Stimulated activated CD4-positive, alpha-beta T cell treated with anti-CD3 and anti-CD28 coated beads, Interleukin-4, amount 100 ng/mL, for 48 hours (primary cell): ENCODE measurements around the gene CHAF1B.

Experiments
- DNase-seq, 2 donors: peaks; one replicate each; pipeline ENCODE4 v3.0.0-alpha.2; 2020; ENCODE audit warnings: low read depth in 2 of 2

Gene CHAF1B

GRCh38 chr21:36427502-36427901, 42.3 kb downstream of the CHAF1B start:
- DNase-seq = no peak

- DNase-seq = no peak
These were observed 43.7 kb downstream of the CHAF1B start for GRCh38 chr21:36428761-36429432.

GRCh38 chr21:36429947-36430546, 44.9 kb downstream of the CHAF1B start:
- DNase-seq = peak; percentile 62 to 77

GRCh38 chr21:36430841-36431240, 45.6 kb downstream of the CHAF1B start:
- no peak for DNase-seq

- no peak for DNase-seq
These were observed 46.1 kb downstream of the CHAF1B start for GRCh38 chr21:36431252-36431651.

- DNase-seq = no peak
These were observed 48.0 kb downstream of the CHAF1B start for GRCh38 chr21:36433059-36433709.

GRCh38 chr21:36434144-36434543, 49.0 kb downstream of the CHAF1B start:
- DNase-seq = no peak

GRCh38 chr21:36436829-36437744, 51.9 kb downstream of the CHAF1B start:
- no peak for DNase-seq

- no peak for DNase-seq
These were observed 52.5 kb downstream of the CHAF1B start for GRCh38 chr21:36437745-36438128.

GRCh38 chr21:36441715-36442114, 56.5 kb downstream of the CHAF1B start:
- no peak for DNase-seq

GRCh38 chr21:36446301-36446700, 61.1 kb downstream of the CHAF1B start:
- DNase-seq = no peak

GRCh38 chr21:36450511-36450910, 65.3 kb downstream of the CHAF1B start:
- DNase-seq = no peak

GRCh38 chr21:36451506-36451905, 66.3 kb downstream of the CHAF1B start:
- no peak for DNase-seq

- DNase-seq = no peak
These were observed 67.2 kb downstream of the CHAF1B start for GRCh38 chr21:36452281-36452825.

- no peak for DNase-seq
These were observed 68.9 kb downstream of the CHAF1B start for GRCh38 chr21:36454093-36454531.

- no peak for DNase-seq
These were observed 69.5 kb downstream of the CHAF1B start for GRCh38 chr21:36454706-36455105.

- no peak for DNase-seq
These were observed 71.7 kb downstream of the CHAF1B start for GRCh38 chr21:36456729-36457414.

- DNase-seq = no peak
These were observed 73.9 kb downstream of the CHAF1B start for GRCh38 chr21:36459098-36459497.

- DNase-seq = no peak
These were observed 75.7 kb downstream of the CHAF1B start for GRCh38 chr21:36460866-36461265.

- DNase-seq = no peak
These were observed 76.2 kb downstream of the CHAF1B start for GRCh38 chr21:36461277-36461917.
